ENCODE measurements around the gene CAD. TPM values are rescaled to one million over a fixed set of nuclear protein-coding genes. Genes with fewer than 3 reads are reported as not detected.

CAD gene
- total and polyA plus RNA-seq, 10 of the 15 experiments (the other 5 are each of a cell fraction or from before 2014, with no cell fraction given): 7.6 to 119 (median 50.7) TPM

- in situ Hi-C loops (cut with MboI): no loop called here
- no peak overlapping the region for H3K9ac ChIP-seq (ENCODE audit: control insufficient read depth, insufficient read depth, low read length)
- BruUV-seq (replicated peaks): no TSS peak
Measured at GRCh38 chr2:27247893-27248292, 30.7 kb downstream of the CAD start.

More at GRCh38 chr2:27247893-27248292, 30.7 kb downstream of the CAD start:
- FAIRE-seq (no peak), DNase-seq (ENCODE audit: low read depth, low spot score) (no peak), ATAC-seq (no peak)
- H2AFZ ChIP-seq (ENCODE audit: control insufficient read depth, low read depth, low read length): no peak overlapping the region
- TF ChIP-seq IRF3 (IDR thresholded peaks at IDR 0.05) (no peak), MEF2A (IDR thresholded peaks at IDR 0.05; ENCODE audit: insufficient read depth, low read depth, low read length) (no peak), ZBTB33 (IDR thresholded peaks at IDR 0.05) (no peak), SKIL (IDR thresholded peaks at IDR 0.05; ENCODE audit: low read depth, poor library complexity, severe bottlenecking) (no peak), HDGF (IDR thresholded peaks at IDR 0.05) (no peak), JUNB (IDR thresholded peaks at IDR 0.05) (no peak), ATF2 (IDR thresholded peaks at IDR 0.05; ENCODE audit: low read length) (no peak), SMAD5 (IDR thresholded peaks at IDR 0.05; ENCODE audit: low read depth) (no peak), HDAC6 (IDR thresholded peaks at IDR 0.05; ENCODE audit: unreplicated experiment) (no peak), SMAD1 (IDR thresholded peaks at IDR 0.05; ENCODE audit: low read depth, partially characterized antibody) (no peak), KDM1A (IDR thresholded peaks at IDR 0.05; ENCODE audit: borderline replicate concordance) (no peak), ELK1 (IDR thresholded peaks at IDR 0.05; ENCODE audit: low read depth, low read length) (no peak), ZNF384 (IDR thresholded peaks at IDR 0.05; ENCODE audit: borderline replicate concordance, low read depth, low read length) (no peak)
- H4K20me1 ChIP-seq (ENCODE audit: control insufficient read depth, insufficient read depth): no peaks in the 10 kb centered on the region
- H3K4me2 ChIP-seq (ENCODE audit: control insufficient read depth, insufficient read depth): no peak overlapping the region
- intact Hi-C loops (cut with micrococcal nuclease; ENCODE audit: unreplicated experiment): no loop called here
- peaks cover 1 to 2% of the 10 kb centered on the region in 2 experiments; a peak in 2 of 4 replicates for H3K27me3 ChIP-seq (replicated peaks in 1 of 2; ENCODE audit: control insufficient read depth in 2 of 2, insufficient read depth in 2 of 2, low read length in 1 of 2)
- 67% methylated on average over 4 of the region's 4 CpGs for WGBS (ENCODE audit: insufficient coverage, insufficient replicate concordance, low lambda C conversion rate, missing lambda C conversion rate)
- ChIA-PET POLR2A (no interaction called here), RAD21 (ENCODE audit: unreplicated experiment) (no interaction called here), CTCF (interaction anchor here (1.0 to 5.0 kb wide), 3 partner anchors 33 to 55 kb away, joined by 3 to 58 read pairs (median 5); partner anchors contain the start of gene TRIM54), SMC1A (ENCODE audit: uncharacterized antibody, unreplicated experiment) (interaction anchor here (2.6 kb wide), 1 partner anchor 32 kb away, joined by 12 read pairs; no protein-coding TSS in a partner anchor)
- H3K36me3 ChIP-seq (ENCODE audit: control insufficient read depth in 2 of 2, insufficient read depth in 2 of 2, low read length in 1 of 2): peaks cover 10 to 13% of the 10 kb centered on the region in 2 experiments
- no peaks in the 10 kb centered on the region for H3K79me2 ChIP-seq (ENCODE audit: control insufficient read depth, insufficient read depth, low read length)
- no peak overlapping the region for H3K4me3 ChIP-seq
- no peaks in the 10 kb centered on the region for H3K4me1 ChIP-seq (ENCODE audit: control insufficient read depth, insufficient read depth, low read length)
- no peak overlapping the region for H3K27ac ChIP-seq (ENCODE audit: control insufficient read depth, insufficient read depth)
- H3K9me3 ChIP-seq (replicated peaks; ENCODE audit: control insufficient read depth, insufficient read depth, low read length): no peaks in the 10 kb centered on the region

All from GM12878 (cell line).